Kidney (tissue), 14 donors: Measurements from ENCODE around the gene SLC6A11. TPM values are rescaled to one million over a fixed set of nuclear protein-coding genes. Genes with fewer than 3 reads are reported as not detected.
A peak's percentile ranks its signal among the peaks of the same experiment; 100 is the strongest.

Experiments used
- DNase-seq, 5 donors: peaks; one replicate each; pipeline ENCODE4 v3.0.0-alpha.2; 2013 to 2020
- FAIRE-seq: peaks from 2 replicates; lab custom pipeline; 2012; peaks lifted over from hg19 to GRCh38; lab: Jason Lieb, UNC
- H3K27ac ChIP-seq, 2 donors: one replicate each; pipeline ENCODE4 v1.7.0; 2013; ENCODE audit warnings: low read depth in 2 of 2, low read length in 2 of 2, inconsistent platforms in 1 of 2
- H3K27me3 ChIP-seq: one replicate; pipeline ENCODE4 v1.7.1; 2013; ENCODE audit warnings: low read length, inconsistent platforms; ENCODE audit not compliant: control insufficient read depth, insufficient read depth
- H3K36me3 ChIP-seq, 3 donors: one replicate each; pipeline versions ENCODE4 v1.7.0 to v1.7.1; 2013; ENCODE audit warnings: low read length in 3 of 3, control low read depth in 1 of 3, inconsistent platforms in 1 of 3; ENCODE audit not compliant: insufficient read depth in 3 of 3, control insufficient read depth in 2 of 3
- H3K4me1 ChIP-seq, 3 donors: one replicate each; pipeline versions ENCODE4 v1.7.0 to v1.7.1; 2013; ENCODE audit warnings: low read length in 3 of 3, inconsistent platforms in 1 of 3, low read depth in 1 of 3; ENCODE audit not compliant: control insufficient read depth in 2 of 3, insufficient read depth in 2 of 3
- H3K4me3 ChIP-seq, 3 donors: one replicate each; pipeline versions ENCODE4 v1.7.0 to v1.8.1; 2013; ENCODE audit warnings: low read length in 3 of 3, control low read depth in 1 of 3, inconsistent platforms in 1 of 3
- H3K9ac ChIP-seq, 3 donors: one replicate each; pipeline versions ENCODE4 v1.7.0 to v1.7.1; 2013; ENCODE audit warnings: low read length in 3 of 3, control low read depth in 1 of 3, inconsistent platforms in 1 of 3
- H3K9me3 ChIP-seq, 3 donors: one replicate each; pipeline versions ENCODE4 v1.7.0 to v1.7.1; 2013; ENCODE audit warnings: low read length in 3 of 3, control low read depth in 1 of 3, inconsistent platforms in 1 of 3; ENCODE audit not compliant: control insufficient read depth in 2 of 3, insufficient read depth in 1 of 3
- intact Hi-C: fragments of 100-400 bp; cut with DNase I; formaldehyde crosslinking; loops from one replicate; pipeline ENCODE4 v1.11.1; 2022
- polyA plus RNA-seq: library from polyadenylated mRNA; stranded (reverse); fragments of 350-450 nt; fragmentation: Illumina TruSeq; extraction: RNeasy Lipid Tissue Mini Kit (QIAGEN cat#74804); gene quantifications from one replicate; pipeline ENCODE4 v1.2.3, GENCODE V29; 2014; ENCODE audit warnings: low read depth, low replicate concordance; ENCODE audit not compliant: insufficient read depth
- total RNA-seq: library from RNA; stranded (reverse); fragmentation: NEBNext Ultra II Directional; extraction: Animal tissue kit (Norgen Biotek cat#: 25700); gene quantifications from one replicate; pipeline ENCODE4 v1.2.1, GENCODE V29; 2021
- TF ChIP-seq, protein P1 (sequence below): IDR thresholded peaks from 3 replicates; pipeline ENCODE4 v1.5.1; 2012; ENCODE audit warnings: mild to moderate bottlenecking, moderate library complexity, borderline replicate concordance; ENCODE audit not compliant: insufficient read depth; ENCODE audit errors: extremely low read depth
- donor health status: control.
- donor health status: control.
- donor health status: control.
- donor health status: control.
- donor health status: control.
- donor health status: DM: yes; HTN: yes; CAD: no.
- donor health status: Normal renal cell carcinoma (clear cell type).

Gene SLC6A11
- total and polyA plus RNA-seq, 2 donors from 2014 or later: 0.38 TPM; not detected in 1

DNA sequence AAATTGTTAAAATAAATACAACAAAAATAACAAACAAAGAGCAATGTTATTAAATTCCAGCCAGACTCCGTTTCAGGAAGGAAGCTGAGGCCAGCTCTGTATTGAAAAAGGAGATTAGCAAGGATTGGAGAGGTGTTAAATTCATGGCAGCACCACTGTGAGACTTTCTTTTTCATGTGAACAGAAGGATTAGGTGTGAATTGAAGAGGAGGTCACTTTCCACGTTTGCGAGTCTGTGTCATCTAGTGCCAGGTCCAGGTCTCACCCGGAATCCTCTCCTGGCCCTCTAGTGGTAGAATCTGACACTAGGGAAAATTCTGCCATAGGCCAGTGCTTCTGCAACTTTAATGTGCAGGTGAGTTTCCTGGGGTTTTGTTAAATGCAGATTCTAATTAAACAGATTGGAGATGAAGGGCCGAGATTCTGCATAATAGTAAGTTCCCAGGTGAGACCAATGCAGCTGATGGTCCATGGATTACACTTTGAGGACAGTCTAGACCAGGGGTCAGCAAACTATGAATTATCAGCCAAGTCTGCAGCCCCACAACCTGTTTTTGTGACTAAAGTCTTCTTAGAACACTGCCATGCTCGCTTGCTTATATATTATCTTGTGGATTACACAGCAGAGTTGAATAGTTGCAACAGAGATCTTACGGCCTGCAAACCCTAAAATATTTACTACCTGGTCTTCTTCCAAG is 167.3 kb downstream of the SLC6A11 start:
- Histone ChIP-seq H3K9me3 (no peaks in the 10 kb centered on the region), H3K9ac (no peak overlapping the region), H3K27me3 (no peaks in the 10 kb centered on the region), H3K4me3 (no peak overlapping the region), H3K4me1 (peaks cover 0 to 3% (median 0%) of the 10 kb centered on the region in 3 donors), H3K27ac (no peak overlapping the region), H3K36me3 (no peaks in the 10 kb centered on the region)
- TF ChIP-seq, protein P1, sequence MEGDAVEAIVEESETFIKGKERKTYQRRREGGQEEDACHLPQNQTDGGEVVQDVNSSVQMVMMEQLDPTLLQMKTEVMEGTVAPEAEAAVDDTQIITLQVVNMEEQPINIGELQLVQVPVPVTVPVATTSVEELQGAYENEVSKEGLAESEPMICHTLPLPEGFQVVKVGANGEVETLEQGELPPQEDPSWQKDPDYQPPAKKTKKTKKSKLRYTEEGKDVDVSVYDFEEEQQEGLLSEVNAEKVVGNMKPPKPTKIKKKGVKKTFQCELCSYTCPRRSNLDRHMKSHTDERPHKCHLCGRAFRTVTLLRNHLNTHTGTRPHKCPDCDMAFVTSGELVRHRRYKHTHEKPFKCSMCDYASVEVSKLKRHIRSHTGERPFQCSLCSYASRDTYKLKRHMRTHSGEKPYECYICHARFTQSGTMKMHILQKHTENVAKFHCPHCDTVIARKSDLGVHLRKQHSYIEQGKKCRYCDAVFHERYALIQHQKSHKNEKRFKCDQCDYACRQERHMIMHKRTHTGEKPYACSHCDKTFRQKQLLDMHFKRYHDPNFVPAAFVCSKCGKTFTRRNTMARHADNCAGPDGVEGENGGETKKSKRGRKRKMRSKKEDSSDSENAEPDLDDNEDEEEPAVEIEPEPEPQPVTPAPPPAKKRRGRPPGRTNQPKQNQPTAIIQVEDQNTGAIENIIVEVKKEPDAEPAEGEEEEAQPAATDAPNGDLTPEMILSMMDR: peak; percentile 63
- intact Hi-C loops: no loop called here
- FAIRE-seq (no peak), DNase-seq (peak in 3 of 5 donors; percentile 18 to 54 (median 30))

DNA sequence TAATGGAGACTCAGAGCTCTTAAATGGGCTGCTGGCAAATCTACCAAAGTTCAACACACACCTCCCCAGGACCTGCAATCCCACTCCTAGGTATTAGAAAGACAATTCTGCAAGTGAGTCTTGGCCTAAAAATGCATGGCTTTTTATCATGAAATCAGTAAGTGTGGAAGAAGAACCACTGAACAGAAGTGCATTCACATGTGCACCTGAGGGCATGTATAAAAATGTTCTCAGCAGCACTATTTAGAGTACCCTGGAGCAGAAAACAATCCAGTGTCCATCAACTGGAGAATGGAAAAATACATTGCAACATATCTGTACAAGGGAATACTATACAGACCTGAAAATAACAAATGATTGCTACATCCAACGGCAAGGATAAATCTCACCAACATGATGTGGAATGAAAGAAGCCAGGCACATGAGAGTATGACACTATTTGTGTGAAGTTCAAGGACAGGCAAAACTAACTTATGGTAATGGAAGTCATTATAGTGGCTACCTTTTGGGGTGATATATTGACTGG is 168.4 kb downstream of the SLC6A11 start:
- TF ChIP-seq, protein P1: no peak
- FAIRE-seq (no peak), DNase-seq (no peak)
- Histone ChIP-seq H3K27ac (no peak overlapping the region), H3K27me3 (no peaks in the 10 kb centered on the region), H3K4me3 (no peak overlapping the region), H3K36me3 (no peaks in the 10 kb centered on the region), H3K9ac (no peak overlapping the region), H3K9me3 (no peaks in the 10 kb centered on the region), H3K4me1 (peaks cover 0 to 3% (median 0%) of the 10 kb centered on the region in 3 donors)
- intact Hi-C loops: no loop called here

DNA sequence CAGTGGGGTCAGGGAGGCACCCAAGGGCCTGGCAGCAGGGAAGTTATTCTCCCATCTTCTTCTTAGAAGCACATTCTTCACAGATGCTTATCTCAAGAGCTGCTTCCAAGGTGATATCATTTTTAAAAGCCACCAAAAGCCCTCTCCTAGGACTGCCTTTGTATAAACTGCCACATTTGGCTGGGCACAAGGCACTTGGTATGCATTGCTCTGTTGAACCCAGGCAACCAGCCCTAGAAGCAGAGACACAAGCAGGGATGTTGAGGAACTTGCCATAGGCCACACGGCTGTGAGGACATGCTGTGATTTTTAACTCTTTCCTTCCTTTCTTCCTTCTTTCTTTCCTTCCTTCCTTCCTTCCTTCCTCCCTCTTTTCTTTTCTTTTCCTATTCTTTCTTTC is 169.2 kb downstream of the SLC6A11 start:
- Histone ChIP-seq H3K36me3 (no peaks in the 10 kb centered on the region), H3K9ac (no peak overlapping the region), H3K4me3 (no peak overlapping the region), H3K4me1 (peaks cover 0 to 3% (median 0%) of the 10 kb centered on the region in 3 donors), H3K9me3 (no peaks in the 10 kb centered on the region), H3K27ac (no peak overlapping the region), H3K27me3 (no peaks in the 10 kb centered on the region)
- TF ChIP-seq, protein P1: no peak
- DNase-seq (no peak), FAIRE-seq (no peak)
- intact Hi-C loops: no loop called here
